HG03460 (cell line): ENCODE data around the gene BSPH1.
"Not testable (repeated sequence)": the region's sequence is repeated elsewhere in the genome, so short reads cannot be mapped to it uniquely, and the experiment has no call there.

ENCODE experiments used
- ATAC-seq: cut with Tn5 transposase; IDR thresholded peaks from one replicate; pipeline ENCODE4 v1.9.1; 2021; ENCODE audit not compliant: unreplicated experiment

Gene BSPH1, protein sequence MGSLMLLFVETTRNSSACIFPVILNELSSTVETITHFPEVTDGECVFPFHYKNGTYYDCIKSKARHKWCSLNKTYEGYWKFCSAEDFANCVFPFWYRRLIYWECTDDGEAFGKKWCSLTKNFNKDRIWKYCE

DNA sequence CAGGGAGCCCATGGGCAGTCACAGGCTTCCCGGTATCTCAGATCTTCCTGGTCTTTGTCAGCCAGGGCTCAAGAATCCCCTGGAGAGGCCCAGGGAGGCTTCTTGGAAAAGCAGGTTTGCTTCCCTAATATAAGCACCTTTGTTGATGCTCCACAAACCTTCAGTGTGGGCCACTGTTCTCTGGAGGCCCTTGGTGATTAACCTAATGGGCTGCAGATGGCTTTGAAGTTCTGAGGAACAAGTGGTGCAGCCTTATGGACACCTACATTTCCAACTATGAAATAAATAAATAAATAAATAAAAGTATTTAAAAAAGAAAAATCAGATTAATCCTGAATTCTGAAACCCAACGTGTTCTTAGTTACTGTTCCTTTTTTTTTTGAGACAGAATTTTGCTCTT lies at the start of gene BSPH1:
Gene BSPH1 (minus strand): TSS at position 101 of the 400 bp plus-strand sequence. CDS start 89 bp downstream, at position 12.
- no peak for ATAC-seq

DNA sequence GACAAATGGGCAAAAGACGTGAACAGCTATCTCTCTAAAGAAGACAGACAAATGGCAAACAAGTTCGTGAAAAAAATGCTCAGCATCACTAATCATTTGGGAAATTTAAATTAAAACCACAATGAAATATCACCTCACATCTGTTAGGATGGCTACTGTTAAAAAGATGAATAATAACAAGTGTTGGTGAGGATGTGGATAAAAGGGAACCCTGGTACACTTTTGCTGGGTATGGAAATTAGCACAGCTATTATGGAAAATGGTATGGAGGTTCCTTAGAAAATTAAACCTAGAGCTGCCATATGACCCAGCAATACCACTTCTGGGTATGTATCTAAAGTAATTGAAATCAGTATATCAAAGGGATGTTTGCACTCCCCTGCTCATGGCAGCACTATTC lies 44.8 kb upstream of the BSPH1 start:
- ATAC-seq: no peak

DNA sequence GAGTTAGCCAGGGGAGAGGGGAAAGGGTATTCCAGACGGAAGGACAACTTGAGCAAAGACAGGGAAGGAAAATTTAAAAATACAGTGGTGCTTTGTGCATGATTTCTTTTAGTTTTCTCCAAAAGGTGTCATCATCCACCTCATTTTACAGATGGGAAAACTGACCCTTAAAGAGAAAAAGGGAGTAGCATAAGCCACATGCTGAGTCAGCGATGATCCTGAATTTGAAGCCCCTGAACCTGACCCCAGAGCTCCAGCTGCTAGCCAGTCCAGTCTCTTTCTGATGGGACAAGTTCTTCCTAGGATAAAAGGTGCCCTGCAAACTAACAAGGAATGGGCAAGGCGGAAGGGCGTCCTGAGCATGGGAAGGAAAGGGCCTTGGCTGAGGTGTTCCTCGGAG lies 41.6 kb upstream of the BSPH1 start:
- no peak for ATAC-seq

DNA sequence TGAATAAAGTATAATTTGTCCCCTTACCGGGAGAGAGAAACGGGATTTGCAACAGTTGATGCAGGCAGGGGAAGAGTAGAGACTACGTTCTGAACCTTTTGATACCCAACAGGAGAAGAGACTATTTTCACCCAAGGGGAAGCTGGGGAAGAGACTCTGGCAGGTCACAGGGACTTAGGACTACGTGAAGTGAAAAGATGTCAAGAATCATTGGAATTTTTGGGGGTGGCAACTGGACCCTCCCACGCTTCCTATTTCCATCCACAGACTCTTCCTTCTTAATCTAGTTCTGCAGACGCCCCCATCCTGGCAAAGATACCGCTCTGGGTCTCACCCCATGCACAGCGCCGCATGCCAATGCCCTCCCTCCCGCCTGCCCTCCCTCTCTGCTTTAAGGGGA lies 38.1 kb upstream of the BSPH1 start:
- ATAC-seq: no peak

DNA sequence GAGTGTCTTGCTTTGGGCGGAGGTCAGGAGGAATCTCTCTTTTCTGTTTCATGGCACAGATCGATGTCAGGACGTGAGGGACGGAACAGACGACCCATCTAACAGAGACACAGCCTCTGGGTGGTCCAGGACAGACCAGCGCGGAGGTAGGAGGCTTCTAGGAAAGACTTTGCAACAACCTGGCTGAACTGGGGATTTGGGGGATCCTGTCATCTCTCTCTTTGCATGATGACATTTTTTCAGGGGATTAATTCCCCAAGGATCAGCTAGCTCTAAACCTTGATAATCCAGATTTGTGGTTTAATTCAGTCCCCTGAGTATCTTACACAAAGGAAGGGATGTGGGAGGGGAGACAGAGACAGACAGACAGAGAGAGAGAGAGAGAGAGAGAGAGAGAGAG lies 37.5 kb upstream of the BSPH1 start:
- ATAC-seq: no peak

DNA sequence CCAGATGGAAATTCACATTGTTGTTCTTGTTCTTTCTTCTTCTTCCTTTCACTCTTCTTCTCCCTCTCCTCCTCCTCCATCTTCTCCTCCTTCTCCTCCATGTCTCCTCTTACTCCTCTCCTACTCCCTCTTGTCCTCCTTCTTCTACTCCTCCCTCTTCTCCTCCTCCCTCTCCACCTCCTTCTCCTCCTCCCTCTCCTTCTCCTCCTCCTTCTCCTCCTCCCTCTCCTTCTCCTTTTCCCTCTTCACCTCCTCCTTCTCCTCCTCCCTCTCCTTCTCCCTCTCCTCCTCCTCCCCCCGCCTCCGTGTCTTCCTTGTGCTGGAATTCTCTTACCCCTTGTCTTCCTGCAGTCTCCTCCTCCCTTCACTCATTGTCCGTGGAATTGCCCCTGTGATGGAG lies 33.5 kb upstream of the BSPH1 start:
- no peak for ATAC-seq

DNA sequence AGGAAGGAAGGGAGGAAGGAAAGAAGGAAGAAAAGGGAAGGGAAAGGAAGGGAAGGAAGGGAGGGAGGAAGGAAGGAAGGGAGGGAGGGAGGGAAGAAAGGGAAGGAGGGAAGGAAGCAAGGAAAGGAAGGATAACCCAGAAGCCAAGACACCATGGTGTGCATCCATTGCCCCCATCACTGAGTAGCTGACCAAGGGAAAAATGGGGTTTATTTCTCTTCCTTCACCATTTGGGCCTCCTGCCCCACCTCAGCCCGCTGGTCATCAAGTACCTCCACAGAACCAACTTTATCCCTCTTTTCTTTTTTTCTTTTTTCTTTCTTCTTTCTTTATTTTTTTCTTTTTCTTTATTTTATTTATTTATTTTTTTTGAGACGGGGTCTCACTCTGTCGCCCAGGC lies 31.5 kb upstream of the BSPH1 start:
- ATAC-seq: no peak

DNA sequence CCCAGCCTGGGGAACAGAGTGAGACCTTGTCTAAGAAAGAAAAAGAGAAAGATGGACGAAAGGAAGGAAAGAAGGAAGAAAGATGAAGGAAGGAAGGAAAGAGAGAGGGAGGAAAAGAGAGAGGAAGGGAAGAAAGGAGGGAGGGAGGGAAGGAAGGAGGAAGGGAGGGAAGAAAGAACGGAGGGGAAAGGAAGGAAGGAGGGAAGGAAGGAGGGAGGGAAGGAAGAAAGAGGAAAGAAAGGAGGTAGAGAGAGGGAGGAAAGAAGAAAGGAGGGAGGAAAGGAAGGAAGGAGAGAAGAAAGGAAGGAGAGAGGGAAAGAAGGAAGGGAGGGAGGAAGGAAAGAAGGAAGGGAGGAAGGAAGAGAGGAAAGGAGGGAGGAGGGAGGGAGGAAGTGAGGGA lies 31.0 kb upstream of the BSPH1 start:
- no peak for ATAC-seq

DNA sequence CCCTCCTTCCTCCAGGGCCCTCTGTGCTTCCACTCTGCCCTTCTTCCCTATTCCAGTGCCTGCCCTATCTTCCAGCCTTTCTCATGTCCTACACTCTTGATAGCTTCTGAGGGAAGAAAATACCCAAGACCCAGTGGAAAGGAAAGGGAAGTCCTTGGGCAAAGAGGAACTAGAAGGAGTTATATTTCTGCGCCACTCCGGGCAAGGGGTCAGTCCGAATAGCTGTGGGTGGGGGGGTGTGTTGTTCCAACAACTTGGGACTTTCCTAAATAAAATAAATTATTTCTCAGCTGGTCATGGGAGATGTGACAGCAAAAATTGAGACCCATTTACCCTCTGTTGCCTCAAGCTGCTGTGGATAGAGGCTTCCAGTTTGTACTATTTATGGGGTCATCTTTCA lies 28.7 kb upstream of the BSPH1 start:
- ATAC-seq: no peak

DNA sequence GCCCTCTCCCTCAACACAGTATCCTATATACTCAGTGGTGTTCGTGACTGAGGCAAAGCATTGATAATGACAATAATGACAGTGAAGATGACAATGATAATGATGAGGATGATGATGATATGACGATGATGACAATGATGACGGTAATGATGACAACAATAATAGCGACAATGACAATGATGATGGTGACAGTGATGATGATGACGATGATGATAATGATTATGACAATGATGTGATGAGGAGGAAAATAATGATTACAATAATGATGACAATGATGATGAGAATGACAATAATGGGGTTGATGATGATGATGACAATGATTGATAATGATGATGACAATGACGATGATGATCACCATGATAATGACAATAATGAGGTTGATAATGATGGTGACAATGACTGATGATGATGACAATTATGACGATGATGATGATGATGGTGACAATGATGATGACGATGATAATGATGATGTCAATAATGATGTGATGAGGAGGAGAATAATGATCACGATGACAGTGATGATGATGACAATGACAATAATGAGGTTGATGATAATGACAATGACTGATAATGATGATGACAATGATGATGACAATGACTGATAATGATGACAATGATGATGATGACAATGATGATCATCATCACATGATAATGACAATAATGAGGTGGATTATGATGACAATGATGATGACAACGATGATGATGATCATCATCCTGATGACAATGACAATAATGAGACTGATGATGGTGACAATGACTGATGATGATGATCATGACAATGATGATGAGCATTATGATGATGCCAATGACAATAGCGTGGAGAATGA lies 19.2 kb upstream of the BSPH1 start:
- no peak for ATAC-seq

DNA sequence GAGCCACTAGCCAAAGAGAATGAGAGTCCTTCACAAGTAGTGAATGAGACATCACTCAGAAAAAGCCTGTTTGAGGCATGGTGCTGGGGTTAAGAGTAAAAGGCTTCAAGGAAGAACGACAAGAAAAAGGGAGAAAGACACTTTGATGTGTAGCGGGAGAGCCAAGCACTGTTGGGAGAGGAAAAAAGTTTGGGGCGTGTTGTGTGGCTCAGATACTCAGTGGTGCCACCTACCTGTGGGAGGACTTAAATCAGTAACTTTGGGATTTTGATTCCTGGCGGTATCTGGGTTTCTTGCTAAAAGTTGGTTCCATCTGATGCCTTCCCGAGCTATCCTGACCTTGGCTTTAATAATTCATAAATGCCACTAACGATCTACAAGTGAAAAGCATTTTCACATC lies 14.8 kb upstream of the BSPH1 start:
- no peak for ATAC-seq

DNA sequence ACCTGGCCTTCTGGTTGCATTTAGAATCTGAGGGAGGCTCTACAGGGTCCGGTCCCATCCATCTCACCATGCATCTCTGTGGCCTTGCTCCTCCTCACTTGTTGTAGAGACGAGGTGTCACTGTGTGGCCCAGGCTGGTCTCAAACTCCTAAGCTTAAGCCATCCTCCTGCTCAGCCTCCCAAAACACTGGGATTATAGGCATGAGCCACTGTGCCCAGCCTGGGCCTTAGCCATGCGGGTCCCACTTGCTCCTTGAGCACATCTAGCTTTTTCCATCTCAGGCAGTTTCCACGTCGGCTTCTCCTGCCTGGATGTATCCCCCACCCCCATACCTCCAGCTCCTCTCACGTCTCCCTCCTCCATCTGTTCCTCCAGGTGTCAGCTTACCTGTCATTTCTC lies 12.3 kb upstream of the BSPH1 start:
- no peak for ATAC-seq

DNA sequence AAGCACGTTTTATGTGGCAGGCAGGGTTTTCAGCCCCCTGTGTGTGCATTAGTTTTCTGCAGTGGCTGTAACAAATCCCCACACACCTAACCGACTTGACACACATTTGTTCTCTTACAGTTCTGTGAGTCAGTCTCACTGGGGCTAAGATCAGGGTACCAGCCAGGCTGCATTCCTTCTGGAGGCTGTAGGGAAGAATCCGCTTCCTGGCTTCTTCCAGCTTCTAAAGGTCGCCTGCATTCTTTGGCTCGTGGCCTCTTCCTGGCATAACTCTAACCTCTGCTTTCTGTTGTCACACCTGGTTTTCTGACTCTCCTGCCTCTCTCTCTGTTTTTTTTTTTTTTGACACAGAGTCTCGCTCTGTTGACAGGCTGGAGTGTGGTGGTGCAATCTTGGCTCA lies 8.9 kb upstream of the BSPH1 start:
- ATAC-seq: no peak

DNA sequence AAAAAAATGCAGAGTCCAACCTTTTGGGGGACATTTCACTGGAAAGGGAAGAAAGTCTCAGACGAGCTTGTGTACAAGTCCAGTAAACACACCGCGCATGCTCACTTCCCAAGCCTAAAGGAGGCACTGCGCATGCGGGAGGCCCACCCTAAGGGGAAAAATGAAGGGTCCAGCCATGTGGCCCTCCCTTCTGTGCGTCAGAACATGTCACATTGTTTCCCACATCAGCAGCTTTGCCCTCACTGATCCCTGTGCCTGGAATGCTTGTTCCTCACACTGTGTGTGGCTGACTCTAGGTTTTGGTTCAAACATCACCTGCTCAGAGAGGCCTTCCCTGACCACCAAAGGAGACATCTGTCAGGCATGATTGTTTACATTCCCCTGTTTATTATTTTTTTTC lies 6.8 kb upstream of the BSPH1 start:
- no peak for ATAC-seq

DNA sequence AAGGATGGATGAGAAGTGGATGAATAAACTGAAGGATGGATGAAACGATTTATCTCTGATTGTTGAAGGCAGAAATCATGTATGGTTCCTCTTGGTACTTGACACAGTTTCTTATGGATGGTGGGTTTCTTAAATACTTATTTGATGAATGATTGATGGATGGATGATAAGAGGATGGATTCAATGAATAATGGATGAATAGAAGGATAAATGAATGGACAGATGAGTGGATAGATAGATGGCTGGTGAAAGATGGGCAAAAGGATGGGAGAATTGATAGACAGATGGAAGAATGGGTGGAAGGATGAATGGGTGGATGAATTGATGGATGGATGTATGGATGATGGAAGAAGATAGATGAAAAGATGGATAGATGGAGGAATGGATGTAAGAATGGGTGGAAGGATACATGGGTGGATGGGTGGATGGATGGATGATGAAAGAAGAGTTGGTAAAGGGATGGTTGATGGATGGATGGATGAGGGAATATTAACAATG lies 4.3 kb upstream of the BSPH1 start:
- ATAC-seq: no peak

DNA sequence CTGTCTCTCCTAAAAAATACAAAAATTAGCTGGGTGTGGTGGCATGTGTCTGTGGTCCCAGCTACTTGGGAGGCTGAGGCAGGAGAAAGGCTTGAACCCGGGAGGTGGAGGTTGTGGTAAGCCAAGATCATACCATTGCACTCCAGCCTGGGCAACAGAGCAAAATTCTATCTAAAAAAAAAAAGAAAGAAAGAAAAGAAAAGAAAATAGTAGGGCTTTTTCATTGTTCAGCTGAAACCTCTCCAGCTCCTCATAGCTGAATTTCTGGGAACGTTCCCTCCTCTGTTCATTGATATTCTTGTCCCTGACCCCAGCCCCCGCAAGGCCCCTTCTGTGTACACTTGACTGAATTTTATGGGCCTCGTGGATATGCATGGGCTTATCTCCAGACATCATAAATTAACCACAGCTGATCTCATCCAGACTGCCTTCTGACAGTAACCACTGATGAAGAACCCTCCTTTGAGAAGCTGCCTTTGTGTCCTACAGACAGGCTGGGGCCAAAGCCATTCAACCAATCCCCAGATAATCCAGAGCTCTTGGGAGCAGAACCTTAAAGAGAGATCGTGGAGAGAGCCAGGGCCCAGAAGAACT lies 2.3 kb upstream of the BSPH1 start, which contains the start of gene ELSPBP1:
Gene ELSPBP1 (plus strand): TSS at position 424 of the 594 bp plus-strand sequence. CDS start 14,036 bp downstream, outside the sequence.
- no peak for ATAC-seq

DNA sequence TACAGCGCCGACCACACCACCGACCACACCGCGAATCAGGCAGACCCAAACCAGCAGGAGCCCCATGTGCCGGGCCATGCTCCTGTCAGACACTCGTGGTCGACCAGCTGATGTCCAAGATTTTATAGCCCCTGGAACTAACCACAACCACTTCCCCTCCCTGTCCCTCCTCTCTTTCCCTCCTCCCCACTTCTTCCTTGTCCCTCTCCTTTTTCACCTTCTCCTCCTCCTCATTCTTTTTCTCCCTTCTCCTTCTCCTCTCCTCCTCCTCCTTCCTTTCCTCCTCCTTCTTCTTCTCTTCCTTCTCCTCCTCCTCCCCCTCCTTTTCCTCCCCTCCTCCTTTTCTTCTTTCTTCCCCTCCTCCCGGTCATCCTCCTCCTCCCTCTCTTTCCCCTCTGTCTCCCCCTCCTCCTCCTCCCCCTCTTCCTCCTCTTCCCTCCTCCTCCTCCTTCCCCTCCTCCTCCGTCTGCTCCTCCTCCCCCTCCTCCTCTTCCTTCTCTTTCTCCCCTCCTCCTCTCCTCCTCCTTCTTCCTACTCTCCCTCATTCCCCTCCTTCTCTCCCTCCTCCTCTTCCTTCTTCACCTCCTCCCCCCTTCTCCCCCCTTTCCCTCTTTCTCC lies 670 bp downstream of the BSPH1 start:
- no peak for ATAC-seq

DNA sequence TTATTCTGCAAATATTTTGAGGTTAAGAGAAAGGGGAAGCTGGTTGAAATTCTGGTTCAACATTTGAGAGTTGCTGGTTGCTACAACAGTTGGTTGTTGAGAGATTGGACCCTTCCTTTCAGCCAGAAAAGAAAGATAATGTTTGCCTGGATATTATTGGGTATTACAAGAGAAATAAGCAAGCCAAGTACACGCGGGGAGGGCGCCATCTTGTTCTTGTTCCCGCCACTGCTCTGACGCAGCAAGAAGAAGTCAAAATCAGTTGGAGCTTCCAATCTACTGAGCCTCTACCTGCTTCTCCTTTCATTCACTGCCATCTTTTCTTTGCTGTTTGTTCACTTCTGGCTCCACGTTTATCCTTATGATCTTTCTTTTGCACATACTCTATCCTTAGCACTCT lies 18.4 kb downstream of the BSPH1 start:
- no peak for ATAC-seq

DNA sequence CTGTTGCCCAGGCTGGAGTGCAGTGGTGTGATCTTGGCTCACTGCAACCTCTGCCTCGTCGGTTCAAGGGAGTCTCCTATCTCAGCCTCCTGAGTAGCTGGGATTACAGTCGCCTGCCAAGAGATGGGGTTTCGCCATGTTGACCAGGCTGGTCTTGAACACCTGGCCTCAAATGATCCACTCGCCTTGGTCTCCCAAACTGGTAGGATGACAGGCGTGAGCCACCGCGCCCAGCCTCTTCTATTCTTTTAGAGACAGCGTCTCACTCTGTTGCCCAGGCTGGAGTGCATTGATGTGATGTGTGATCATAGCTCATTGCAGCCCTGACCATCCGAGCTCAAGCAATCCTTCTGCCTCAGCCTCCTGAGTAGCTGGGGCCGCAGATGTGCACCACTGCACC lies 36.0 kb downstream of the BSPH1 start:
- ATAC-seq: not testable (repeated sequence)

DNA sequence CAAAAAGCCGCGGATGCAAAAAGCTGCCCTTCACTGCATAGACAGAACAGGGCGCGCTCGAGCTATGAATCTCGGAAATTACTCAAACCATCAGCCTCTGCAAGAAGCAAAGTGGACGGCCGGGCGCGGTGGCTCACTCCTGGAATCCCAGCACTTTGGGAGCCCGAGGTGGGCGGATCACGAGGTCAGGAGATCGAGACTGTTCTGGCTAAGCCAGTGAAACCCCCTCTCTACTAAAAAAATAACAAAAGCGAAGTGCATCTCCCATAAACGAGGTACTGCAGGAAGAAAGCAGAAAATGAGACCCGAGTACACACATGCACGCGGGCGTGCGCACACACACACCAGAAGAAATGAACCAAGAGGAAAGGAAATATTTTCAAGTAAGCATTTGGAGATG lies 39.8 kb downstream of the BSPH1 start:
- ATAC-seq: not testable (repeated sequence)

DNA sequence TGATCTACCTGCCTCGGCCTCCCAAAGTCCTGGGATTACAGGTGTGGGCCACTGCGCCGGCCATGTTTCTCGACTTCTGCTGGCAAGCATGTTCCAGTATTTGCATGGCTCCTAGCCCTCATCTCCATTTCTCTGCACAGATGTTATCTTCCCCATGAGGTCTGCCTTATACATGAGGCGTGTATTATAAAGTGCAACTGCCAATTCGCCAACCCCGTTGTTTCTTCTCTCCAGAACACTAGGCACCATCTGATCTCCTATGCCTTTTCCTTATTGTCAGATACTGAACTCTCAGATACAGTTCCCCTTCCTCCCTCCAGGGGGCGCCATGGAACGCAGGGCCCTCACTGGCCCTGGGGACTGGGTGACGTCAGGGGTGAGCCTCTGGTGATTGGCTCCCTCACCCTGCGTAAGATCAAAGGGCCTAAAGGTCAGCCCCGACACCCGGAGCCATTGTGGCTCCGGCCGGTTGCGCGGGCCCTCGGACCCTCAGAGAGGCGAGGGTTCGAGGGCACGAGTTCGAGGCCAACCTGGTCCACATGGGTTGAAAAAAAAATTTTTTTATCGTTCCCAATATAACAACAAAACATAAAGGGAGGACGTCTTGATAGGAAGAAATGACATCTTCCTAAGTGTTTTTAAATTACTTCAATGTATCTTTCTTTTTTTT lies 42.0 kb downstream of the BSPH1 start:
- not testable (repeated sequence) for ATAC-seq
